Stimulated activated CD4-positive, alpha-beta T cell treated with anti-CD3 and anti-CD28 coated beads, Interleukin-15, amount 100 ng/mL, for 24 hours (primary cell): Measurements from ENCODE around the gene BAIAP3.
"Not testable (repeated sequence)": the region's sequence is repeated elsewhere in the genome, so short reads cannot be mapped to it uniquely, and the experiment has no call there.

Experiments
- DNase-seq: peaks from one replicate; pipeline ENCODE4 v3.0.0-alpha.2; 2020

The BAIAP3 gene

DNA sequence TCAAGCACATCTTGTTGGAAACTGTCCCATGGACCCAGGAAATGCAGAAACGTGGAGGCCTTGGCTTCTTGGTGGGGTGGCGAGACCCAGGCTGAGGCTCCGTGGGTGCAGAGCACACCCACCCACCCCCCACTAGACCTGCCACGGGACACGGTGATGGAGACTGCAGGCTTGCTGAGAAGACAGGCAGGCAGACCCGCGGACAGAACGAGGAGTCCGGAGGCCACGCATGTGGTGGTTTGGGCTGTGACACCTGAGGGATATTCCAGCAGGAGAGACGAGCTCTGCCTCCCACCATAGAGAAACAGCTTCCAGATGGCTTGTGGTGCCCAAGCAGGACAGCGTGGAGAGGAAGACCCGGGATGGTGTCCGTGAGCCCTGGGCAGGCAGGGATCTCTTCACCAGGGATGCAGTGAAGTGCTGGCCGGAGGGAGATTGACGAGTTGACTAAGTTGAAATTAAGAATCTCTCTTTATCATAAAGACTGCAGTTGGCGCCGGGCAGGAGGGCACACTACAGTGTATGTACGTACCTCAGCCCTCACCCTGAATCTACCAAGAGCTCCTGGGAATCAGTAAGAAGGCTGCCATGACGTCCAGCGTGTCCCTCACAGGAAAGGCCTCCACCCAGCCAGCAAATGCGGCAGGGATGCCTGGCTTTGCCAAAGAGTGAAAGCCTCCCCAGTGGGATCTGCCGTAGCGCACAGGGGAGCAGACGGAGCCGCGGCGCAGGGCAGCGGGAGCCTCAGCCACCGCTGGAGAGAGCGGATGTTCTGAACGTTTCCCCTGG is 15.8 kb upstream of the BAIAP3 start:
- no peak for DNase-seq

DNA sequence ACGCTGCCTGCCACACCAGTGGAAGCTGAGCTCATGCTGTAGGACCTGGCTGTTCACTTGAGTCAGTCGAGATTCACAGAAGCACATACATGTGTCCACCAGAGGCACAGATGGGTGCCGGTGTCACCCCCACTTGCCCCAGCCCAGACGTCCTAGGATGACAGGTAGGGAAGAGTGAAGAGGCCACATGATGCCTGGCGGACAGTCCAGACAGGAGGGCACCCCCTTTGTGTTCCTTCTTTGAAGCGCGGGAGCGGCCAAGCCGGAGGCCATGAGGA is 15.2 kb upstream of the BAIAP3 start:
- no peak for DNase-seq

DNA sequence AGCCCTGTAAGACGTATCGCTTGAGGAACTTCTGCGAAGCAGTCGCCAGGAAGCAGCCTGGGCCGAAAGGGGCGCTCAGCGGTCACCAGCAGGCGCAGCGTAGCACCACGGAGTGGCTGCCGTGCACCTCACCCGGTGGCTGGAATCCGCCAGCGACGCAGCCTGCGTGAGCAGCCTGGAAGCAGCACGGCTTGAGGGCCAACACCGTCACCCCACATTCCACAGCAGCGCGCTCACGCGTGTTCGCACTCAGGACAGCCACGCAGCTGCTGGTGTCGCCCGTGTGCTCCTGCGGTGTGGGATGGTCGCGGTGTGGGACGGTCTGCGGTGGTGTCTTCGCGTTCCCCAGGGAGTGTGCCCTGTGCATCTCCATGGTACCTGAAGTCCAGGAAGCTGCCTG is 14.4 kb upstream of the BAIAP3 start:
- no peak for DNase-seq

DNA sequence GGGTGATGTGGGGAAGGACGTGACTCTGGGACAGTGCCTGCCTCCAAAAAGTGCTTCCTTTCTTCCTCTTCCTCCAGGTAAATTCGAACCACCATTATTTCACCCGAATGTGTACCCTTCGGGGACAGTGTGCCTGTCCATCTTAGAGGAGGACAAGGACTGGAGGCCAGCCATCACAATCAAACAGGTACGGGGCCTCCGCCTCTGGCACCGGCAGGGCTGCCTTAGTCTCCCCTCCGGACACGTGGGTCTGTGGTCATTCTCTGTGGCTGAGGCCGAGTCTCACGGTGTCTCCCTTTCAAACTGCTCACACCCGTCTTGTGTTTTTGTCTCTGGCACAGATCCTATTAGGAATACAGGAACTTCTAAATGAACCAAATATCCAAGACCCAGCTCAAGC is 13.3 kb upstream of the BAIAP3 start:
- DNase-seq: no peak

DNA sequence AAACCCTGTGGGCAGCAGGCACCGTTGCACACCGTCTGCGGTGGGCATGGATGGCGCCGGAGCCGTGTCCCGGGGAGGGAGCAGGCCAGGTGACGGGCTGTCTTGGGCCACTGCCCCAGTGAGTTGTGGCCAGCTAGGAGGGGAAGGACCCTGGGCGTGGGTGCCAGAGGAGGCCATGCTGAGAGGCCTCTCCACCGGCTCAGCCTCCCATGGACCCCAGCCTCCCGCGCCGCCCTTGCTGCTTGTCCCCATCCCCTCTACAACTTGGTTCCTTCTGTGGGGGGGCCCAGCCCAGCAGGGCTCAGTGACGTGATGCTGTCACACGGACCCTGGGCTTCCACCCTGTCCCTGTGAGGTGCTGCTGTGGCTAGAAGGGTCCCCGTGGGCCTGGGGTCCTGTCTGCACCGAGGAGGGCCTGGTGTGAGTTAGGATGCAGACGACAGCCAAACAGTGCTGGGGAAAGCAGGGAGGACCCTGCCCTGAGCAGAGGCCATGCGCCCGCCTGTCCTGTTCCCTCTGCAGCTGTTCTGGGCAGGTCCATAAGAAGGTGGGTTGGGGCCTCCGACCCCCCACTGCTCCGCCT is 12.7 kb upstream of the BAIAP3 start:
- DNase-seq: no peak

DNA sequence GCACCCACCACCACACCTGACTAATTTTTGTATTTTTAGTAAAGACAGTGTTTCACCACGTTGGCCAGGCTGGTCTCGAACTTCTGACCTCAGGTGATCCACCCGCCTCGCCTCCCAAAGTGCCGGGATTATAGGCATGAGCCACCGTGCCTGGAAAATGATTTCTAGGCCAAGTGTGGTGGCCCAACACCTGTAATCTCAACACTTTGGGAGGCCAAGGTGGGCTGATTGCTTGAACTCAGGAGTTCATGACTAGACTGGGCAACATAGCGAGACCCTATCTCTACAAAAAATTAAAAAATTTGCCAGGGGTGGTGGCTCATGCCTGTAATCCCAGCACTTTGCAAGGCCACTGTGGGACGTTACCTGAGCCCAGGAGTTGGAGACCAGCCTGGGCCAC is 11.0 kb upstream of the BAIAP3 start:
- no peak for DNase-seq

DNA sequence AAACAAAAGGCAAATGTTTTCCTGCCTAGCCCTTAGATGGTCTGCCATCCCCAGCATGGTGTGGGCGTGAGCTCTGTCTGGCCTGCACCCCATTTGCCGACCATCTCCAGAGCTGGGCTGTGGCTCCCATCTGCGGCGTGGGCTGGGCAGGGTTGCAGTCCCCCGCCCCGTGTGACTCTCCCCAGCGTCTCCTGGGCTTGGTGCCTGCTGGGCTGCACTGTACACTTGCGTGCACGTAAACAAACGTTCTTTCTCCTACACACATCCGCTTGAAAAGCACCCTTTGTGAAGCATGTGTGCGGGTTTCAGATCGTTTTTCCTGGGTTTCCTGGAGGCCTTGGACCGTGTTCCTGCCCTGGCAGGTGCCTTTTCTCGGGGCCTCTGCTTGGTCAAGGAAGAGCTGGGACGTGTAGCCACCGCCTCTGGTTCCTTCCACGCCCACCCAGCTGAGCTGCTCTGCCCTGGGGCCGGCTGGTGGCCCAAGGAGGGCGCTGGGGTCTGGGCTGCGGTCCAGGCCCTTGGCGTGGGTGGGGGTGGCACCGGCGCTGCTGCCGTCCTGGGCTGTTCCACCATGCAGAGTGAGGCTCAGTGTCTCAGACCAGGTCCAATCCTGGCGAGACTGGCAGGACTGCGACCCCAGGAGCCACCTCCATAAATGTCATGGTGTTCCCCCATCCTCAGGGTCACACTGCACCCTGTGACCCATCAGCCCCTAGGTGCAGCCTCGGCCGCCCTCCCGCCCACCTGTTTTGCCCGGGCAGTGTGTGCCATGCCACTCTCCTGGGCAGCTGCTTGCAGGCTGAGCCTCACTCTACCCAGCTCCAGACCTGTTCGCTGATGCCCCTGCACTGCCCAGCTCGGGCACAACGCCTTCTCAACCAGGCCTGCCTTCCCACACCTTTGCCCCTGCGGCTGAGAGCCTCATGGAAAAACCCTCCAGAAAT is 9.9 kb upstream of the BAIAP3 start:
- no peak for DNase-seq

DNA sequence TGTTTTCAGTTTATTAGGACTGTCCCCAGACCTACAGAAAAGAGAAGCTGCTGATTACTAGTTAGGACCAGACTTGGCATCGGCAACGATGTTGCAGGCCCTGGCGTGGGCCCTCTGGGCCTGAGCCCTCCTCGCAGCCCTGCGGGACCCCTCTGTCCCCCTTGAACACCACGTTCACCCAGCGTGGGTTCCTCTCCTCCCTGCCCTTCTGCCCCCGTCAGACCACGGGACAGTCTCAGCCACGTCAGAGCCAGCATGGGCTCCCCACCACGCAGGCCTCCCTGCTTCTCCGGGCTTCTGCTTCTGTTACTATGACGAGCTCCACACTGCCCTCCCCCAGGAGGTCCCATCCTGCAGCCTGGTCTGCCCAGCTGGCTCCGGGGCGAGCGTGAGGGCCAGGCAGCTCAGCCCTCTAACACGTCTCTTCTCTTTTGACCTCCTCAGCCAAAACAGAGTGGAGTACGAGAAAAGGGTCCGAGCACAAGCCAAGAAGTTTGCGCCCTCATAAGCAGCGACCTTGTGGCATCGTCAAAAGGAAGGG is 9.1 kb upstream of the BAIAP3 start:
- DNase-seq: no peak

DNA sequence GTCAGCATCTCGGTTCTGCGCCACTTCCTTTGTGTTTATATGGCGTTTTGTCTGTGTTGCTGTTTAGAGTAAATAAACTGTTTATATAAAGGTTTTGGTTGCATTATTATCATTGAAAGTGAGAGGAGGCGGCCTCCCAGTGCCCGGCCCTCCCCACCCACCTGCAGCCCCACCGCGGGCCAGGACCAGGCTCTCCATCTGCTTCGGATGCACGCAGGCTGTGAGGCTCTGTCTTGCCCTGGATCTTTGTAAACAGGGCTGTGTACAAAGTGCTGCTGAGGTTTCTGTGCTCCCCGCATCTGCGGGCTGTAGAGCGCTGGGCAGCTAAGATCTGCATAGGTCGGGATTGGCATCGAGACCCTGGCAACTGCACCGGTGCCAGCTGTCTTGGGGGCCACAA is 8.2 kb upstream of the BAIAP3 start:
- no peak for DNase-seq

DNA sequence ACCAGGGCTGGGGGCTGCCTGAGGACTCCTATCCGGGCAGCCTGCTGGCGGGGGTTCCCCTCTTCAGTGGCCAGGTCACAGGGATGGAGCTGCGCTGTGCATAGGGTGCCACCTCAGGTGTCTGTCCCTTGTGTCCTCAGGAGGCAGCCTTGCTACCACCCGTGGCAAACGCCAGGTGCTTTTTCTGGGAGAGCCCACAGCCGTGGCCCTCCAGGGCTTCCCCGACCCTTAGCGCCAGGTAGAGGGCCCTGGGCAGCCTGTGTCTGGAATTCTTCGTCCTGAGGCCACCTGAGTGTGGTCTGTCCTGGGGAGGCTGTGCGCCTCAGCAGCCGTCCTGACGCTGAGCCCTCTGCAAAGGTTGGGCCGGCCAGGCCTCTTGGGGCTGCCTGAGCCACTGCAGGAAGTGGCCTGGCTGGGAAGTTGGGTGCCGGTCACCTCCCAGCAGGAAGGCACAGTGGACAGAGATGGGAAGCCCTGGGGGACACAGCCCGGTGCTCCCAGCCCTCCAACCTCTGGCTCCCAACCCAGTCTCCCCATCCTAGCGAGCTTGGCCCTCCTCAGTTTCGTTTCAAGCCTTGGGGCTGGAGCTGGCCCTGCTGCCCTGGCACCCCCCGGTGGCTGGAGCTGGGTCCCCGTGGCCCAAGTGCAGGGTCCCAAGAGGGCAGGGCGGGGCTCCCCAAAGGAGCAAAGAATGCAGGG is 7.6 kb upstream of the BAIAP3 start:
- DNase-seq: no peak

DNA sequence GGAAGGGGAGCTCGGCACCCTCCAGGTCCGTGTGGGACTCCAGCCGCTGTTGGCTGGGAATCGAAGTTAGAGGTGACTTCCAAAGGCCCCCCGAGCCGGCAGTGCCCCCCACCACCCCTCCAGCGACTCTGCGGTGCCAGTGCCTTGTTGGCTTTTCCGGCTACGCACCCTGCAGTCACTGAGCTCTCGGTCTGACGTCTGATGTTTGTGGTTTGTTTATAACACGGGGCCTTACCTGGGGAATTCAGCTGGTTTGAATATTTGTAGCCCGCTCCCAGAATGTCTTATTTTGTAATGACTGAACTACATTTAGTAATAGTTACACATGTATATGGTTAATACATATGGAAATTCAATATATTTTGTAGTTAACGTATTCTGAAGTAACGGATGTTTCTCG is 7.1 kb upstream of the BAIAP3 start:
- no peak for DNase-seq

DNA sequence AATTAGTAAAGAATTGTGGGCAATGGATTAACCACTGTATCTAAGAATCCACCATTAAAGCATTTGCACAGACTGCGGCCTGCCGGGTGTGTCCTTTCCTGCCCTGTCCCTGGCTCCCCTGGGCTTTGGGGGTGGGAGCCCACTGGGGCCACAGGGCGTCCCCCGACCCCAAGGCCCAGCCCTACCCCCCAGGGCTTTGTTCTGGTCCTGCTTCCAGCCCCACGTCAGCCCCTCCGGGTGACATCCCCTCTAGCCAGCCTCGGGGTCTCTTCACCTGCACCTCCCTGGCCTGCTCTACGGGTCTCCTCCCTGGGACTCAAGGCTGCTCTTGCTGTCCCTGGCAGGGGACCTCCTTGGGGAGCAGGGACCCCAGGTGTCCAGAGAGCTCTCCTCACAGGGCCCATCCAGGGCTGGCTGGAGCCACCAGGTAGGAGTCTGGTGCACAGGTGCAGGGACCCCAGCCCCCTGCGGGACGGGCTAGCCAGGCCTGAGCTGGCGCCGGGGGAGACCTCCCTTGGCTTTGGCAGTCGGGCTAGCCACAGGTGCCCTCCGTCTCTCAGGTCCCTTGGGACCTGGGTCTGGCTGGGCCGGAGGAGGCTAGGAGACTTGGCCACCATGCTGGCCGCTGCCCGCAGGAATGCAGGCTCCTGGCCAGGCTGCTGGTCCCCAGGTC is 6.4 kb upstream of the BAIAP3 start:
- DNase-seq: no peak

DNA sequence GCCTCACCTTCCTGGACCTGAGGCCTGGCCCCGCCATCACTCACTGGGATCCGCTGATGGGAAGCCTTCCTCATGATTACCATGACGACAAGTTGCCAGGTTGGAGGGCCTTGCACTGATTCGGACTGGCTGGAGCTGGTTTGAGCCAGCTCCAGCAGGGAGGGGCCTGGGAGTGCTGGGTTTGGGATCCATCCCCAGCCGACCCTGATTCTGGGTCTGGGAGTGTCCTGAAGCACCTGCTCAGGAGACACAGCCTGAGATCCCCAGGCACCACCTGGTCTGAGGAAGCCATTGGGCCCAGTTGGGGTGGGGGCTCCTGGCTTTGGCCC is 5.9 kb upstream of the BAIAP3 start:
- no peak for DNase-seq

DNA sequence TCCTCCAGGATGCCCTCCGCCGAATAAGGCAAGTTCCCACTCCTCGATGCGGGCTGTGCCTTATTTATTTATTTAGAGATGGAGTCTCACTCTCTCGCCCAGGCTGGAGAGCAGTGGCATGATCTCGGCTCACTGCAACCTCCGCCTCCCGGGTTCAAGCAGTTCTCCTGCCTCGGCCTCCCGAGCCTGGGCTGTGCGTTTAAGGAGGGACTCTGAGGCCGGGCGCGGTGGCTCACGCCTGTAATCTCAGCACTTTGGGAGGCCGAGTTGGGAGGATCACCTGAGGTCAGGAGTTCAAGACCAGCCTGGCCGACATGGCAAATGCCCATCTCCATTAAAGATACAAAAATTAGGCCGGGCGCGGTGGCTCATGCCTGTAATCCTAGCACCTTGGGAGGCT is 5.3 kb upstream of the BAIAP3 start:
- not testable (repeated sequence) for DNase-seq

DNA sequence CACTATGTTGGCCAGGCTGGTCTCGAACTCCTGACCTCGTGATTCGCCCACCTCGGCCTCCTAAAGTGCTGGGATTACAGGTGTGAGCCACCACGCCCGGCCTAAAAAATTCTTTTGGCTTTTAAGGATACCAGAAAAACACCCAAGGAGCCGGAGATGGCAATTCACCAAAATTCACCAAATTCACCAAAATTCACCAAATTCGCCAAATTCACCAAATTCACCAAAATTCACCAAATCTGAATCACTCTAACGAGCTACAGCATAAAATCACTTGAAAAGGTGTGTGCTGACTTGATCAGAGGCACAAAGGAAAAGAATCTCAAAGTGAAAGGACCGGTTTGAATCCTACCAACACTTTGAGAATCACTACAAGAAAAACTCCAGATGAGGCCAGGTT is 4.5 kb upstream of the BAIAP3 start:
- not testable (repeated sequence) for DNase-seq

DNA sequence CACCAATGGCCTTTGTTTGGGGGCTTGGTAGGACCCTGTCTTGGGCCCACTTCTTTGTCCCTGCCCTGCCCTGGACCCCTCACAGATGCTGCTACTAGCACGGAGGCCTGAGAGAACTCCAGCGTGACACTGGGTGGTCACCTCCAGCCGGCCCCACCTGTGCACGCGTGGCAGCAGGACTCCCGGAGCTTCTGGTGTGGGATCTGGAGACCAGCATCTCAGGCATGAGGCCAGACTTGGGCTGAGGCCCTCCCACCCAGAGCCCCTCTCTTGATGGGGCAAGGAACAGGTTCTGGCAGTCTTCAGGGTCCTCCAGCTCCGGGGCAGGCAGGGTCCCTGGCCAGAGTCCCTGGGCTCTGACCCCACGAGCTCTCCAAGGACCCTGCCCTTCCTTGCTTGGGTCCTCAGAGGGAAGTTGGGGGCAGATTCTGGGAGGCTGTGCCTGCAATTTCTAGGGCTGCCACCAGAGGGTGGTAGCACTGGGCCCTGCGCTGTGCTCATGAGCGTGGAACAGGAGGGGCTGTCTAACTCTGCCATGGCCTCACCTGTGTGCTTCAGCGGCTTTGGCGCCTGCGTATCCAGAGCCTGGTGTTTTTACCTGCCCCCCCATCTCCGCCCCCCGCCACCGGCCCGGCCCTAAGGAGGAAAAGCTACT is 3.1 kb upstream of the BAIAP3 start:
- peak; percentile 62 for DNase-seq

DNA sequence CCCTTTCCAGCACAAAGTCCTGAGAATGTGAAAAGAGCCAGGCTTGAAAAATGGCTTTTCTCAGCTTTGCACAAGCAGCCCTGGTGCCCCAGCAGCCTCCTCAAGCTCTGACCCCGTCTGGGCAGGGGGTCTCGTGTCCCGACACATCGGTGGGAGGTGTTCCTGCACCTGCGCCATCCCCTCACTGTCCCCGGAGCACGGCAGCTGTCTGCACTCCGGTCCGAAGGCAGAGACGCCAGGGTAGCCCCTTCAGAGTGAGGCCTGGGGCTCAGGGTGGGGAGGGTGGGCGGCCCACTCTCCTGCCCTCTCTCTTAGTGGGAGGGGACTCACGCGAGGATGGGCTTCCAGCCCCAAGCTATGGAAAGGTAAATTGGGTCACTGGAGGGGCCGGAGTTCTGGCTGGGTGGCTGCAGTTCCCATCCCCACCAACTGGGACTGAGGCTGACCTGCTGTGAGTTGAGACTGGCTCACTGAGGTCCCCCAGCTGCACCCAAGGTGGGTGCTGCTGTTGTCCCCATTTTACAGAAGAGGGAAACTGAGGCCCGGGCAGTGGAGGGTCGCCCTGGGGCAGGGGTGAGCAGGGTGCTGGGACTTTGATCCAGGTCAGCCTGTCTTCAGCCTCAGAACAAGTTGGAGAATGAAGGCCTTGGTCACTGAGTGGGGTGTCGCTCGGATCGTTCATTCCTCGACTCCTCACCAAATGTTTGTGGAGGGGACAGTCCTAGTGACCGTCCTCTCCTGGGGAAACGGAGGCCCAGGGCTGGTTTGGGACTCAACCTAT is 2.3 kb upstream of the BAIAP3 start:
- DNase-seq: no peak

DNA sequence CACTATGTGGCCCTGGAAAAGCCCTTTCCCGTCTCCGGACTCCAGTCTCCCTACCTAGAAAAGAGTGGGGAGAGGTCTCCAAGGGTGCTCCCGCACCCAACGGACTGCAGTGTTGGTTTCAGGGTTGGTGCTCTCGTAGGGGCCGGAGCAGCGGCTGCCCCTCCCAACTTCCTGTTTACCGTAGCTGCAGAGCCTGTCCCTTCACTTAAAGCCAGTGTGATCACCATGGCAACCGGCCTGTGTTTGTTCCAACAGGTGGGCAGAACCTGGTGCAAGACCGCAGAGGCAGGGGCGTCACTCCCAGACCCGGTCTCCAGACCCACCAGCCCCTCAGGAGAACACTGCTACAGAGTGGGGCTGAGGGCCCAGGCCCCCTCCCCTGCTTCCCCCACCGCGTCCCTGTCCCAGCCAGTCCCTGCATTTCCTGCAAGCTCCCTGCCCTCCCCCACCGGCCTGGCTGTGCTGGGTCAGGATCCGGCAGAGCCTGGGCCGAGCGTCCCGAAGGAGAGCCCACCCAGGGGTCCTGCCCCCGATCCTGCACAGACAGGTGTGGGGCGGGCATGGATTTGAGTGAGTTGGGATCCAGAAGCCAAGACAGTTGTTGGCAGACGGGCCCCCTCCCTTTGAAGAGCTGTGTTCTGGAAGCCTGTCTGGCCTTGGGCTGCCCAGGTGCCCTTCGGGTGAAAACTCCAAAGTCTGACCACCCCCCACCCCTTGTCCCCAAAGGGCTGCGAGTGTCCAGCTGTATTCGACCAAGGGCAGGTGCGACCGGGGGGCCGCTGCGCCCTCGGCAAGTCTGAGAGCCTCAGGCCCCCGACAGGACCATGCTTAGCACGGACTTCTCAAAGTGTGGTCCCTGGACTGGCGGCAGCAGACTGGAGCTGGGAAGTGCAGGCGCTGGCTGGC is 1.5 kb upstream of the BAIAP3 start:
- peak; percentile 48 for DNase-seq

DNA sequence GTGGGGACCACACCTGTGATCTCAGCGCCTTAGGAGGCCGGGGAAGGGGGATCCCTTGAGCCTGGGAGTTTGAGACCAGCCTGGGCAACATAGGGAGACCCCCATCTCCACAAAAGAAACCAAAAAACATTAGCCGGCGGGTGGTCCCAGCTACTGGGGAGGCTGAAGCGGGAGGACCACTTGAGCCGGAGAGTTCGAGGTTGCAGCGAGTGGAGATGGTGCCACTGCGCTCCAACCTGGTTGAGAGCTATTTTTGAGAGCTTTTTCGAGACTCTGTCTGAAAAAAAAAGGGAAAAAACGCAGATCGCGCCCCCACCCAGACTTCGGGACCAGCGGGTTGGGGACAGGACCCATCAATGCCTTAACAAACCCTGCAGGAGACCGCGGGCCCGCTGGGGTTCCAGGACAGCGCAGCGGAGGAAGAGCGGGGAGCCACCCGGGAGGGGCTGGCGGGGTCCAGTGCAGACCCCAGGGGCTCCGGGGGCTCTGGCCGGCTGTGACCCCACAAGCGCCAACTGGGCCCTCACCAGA is 762 bp upstream of the BAIAP3 start:
- no peak for DNase-seq
